Measurements from ENCODE around the gene CCDC27. TPM values are rescaled to one million over a fixed set of nuclear protein-coding genes. Genes with fewer than 3 reads are reported as not detected.
"Not testable (repeated sequence)": the region's sequence is repeated elsewhere in the genome, so short reads cannot be mapped to it uniquely, and the experiment has no call there.

CCDC27 gene
- polyA plus RNA-seq, 3 donors: not detected

DNA sequence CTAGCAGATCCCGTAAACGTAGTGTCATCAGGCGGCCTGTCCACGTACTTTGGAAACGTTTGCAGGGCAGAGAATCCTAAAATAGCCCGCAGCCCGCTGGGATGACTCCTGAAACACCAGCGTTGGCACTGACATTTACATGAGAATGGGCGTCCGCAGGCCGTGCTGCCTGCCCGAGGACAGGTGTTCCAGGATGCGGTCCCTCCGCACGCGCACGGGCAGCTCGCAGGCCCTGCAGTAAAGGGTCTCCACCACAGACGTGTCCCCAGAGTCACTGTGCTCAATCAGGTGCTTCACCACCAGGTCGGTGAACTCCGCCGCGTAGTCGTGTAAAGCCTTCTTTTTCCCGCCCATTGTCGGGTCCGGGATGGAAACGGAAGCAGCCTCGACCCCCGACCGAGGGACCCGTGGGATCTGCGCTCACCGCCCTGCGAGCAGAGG, 5.8 kb upstream of the CCDC27 start:
- WGBS, 3 donors: 11 to 30% (median 27%) methylated on average over 35 of the region's 35 CpGs
- no peak overlapping the region for H3K27ac ChIP-seq (ENCODE audit: low read depth, low read length)

DNA sequence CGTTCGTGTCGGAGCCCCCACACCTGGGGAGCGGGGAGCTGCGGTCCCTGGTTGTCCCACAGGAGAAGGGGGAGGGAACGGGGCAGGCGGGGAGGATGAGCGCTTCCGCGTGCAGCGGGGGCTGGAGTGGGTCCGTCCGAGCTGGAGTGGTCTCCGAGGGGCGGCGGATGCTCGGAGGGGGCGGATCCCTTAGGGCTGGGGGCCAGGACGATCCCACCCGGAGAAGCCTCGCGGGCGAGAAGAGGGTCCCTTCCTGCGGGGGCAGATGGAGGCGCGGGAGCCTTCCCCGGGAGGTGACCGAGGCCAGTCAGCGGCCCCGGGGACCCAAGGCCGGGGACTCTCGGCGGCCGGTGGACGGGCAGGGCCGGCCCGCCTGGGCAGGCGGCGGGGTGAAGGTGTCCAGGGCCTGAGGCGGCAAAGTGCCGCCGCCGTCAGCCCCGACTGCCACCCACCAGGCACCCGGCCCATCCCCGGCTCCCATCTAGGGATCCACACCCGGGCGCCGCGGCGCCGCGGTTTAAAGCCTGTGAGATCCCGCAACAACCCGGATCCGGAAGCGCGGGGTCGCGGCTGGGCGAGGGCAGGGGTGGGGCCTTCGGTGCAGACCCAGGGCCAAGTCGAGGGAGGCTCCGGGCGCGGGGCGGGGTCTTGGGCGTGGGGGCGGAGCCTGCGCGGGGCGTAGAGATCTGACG, 5.3 kb upstream of the CCDC27 start:
- 1 to 2% (median 2%) methylated on average over 60 to 73 of the region's 73 CpGs for WGBS, 3 donors
- no peak overlapping the region for H3K27ac ChIP-seq (ENCODE audit: low read depth, low read length)

DNA sequence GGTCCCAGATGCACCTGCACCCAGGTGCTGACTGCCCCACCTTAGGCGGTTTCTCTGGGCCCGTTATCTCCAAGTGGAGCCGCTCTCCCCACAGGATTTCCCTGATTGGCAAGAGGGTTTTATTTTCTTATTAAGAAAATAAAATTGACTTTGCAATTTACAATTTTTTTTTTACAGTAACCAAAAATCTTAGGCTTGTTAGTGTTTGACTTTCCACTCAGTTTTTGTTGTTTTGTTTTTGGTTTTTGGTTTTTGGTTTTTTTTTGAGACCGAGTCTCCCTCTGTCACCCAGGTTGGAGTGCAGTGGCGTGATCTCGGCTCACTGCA, 4.8 kb upstream of the CCDC27 start:
- no peak overlapping the region for H3K27ac ChIP-seq (ENCODE audit: low read depth, low read length)

DNA sequence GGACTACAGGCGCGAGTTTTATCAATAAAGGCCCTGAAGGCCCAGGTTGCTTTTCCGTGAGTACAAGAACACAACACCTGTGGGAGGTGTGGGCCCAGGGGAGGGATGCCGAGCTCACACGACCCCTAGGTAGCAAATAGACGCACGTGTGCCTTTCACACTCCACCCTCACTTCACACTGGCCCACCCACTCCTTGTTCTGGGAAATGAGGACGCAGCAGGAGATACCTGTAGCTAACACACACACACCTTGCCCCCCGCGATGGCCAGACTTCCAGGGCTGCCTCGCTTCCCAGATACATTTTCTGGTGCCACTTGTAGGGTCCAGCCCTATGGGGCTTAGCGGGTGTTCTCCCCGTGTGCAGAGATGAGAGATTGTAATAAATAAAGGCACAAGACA, 4.3 kb upstream of the CCDC27 start:
- H3K27ac ChIP-seq (ENCODE audit: low read depth, low read length): no peak overlapping the region
- WGBS, 3 donors: 65 to 84% (median 79%) methylated on average over 13 of the region's 13 CpGs

More for the DNA sequence above, 4.8 kb upstream of the CCDC27 start:
- WGBS, 3 donors: 38 to 42% (median 42%) methylated on average over 6 of the region's 6 CpGs

DNA sequence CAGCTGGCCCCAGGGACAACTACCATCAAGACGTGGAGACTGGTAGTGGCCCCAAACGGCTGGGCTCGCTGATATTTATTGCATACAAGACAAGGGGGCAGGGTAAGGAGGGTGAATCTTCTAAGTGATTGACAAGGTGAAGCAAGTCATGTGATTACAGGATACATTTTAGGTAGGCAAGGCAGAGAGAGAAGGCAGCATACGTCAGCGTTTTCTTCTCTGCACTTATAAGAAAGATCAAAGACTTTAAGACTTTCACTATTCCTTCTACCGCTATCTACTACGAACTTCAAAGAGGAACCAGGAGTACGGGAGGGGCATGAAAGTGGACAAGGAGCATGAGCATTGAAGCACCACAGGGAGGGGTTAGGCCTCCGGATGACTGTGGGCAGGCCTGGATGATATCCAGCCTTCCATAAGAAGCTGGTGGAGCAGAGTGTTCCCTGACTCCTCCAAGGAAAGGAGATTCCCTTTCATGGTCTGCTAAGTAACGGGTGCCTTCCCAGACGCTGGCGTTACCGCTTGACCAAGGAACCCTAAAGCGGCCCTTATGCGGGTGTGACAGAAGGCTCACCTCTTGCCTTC, 3.8 kb upstream of the CCDC27 start:
- H3K27ac ChIP-seq (ENCODE audit: low read depth, low read length): not testable (repeated sequence)
- 78 to 87% (median 81%) methylated on average over 15 of the region's 15 CpGs for WGBS, 3 donors

DNA sequence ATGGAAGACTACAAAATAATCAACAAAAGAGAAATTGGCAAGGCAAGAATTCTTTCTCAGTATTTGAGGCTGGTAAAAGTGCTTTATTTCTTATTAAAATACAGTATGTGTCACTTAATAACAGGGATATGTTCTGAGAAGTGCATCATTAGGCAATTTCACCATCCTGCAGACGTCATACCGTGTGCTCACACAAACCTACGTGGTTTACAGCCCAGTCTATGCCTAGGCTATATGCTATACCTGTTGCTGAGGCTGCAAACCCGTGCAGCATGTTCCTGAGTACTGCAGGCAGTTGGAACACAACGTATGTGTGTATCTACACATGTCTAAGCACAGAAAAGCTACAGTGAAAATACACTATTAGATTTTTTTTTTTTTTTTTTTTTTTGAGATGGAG, 2.7 kb upstream of the CCDC27 start:
- H3K27ac ChIP-seq (ENCODE audit: low read depth, low read length): no peak overlapping the region
- 59 to 70% (median 68%) methylated on average over 5 of the region's 5 CpGs for WGBS, 3 donors

DNA sequence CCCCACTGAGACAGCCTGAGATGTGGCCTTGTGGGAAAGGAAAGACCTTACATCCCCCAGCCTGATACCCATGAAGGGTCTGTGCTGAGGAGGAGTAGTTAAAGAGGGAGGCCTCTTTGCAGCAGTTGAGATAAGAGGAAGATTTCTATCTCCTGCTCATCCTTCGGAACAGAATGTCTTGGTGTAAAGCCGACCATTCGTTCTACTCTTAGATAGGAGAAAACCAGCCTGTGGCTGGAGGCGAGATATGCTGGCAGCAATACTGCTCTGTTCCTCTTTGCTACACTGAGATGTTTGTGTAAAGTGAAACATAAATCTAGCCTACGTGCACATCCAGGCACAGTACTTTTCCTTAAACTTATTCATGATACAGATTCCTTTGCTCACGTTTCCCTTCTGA, 1.5 kb upstream of the CCDC27 start:
- WGBS, 3 donors: 56 to 59% (median 57%) methylated on average over 6 of the region's 6 CpGs
- H3K27ac ChIP-seq (ENCODE audit: low read depth, low read length): no peak overlapping the region

DNA sequence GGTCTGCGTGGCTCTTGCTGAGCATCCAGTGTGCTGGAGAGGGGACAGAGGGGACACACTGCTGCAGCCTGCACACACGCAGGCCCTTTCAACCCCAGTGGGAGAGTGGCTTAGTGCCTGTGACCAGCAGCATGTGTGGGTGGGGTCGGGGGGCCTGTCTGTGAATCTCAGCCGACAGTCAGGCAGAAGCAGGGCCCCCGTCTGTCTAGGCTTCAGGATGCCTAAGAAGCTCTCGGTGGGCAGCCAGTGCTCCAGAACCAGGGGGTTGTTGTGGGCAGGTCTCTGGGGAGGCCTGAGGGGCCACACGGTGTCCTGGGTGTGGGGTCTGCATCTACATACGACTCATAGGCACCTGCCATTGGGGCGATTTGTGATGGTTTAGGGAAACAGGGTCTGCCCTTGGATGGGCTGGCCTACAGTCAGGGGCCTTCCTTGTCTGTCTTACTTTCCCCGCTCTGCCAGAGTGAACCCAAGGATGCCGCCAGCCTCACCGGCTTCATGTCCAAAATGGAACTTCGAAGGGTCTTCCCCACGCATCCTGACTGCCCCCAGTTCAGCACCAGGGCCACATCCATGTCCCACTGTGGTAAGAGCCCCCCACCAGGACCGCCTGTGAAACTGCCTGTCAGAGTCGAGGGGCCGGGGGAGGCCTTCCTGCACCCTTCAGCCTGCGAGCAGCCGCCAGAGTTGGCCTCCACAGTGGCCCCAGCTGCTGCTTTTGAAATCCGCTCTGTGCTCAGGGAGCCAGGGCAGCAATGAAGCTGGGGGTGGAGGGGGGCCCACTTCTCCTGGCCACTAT, 1.6 kb downstream of the CCDC27 start:
- 83 to 85% (median 84%) methylated on average over 20 of the region's 20 CpGs for WGBS, 3 donors
- no peak overlapping the region for H3K27ac ChIP-seq (ENCODE audit: low read depth, low read length)

DNA sequence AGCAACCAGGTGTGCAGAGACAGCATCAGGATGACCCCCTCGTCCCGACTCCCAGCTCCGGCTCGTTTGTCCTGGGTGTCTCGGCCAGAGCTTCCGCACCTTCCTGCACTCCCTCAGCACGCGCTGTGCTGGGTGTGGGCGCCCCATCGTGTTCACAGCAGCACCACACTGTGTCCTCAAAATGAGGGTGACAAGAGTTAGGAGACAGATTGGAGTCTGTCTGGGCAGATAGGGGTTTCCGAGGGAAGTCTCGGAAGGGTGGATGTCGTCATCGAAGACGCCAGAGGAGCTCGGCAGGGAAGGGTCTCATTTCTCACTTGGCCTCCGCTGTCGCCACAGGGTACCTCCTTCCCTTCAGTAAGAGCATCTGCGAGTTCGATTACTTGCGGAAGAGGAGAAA, 4.1 kb downstream of the CCDC27 start:
- WGBS, 3 donors: 79 to 82% (median 79%) methylated on average over 21 of the region's 21 CpGs
- no peak overlapping the region for H3K27ac ChIP-seq (ENCODE audit: low read depth, low read length)

DNA sequence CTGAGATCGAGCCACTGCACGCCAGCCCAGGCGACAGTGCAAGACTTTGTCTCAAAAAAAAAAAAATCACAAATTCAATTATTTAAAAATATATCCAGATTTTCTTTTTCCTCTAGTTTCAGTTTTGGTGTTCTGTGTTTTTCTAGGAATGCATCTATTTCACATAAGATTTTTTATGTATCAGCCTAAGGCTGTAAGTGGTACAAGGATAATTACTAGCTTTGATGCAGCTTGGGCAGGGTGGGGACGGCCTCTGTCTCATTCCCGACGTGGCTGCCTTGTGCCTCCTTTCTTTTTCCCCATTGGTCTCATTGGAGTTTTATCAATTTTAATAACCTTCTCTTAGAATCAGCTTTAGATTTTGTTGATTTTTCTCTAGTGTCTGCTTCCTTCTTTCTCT, 6.9 kb downstream of the CCDC27 start:
- WGBS, 3 donors: 80 to 87% (median 86%) methylated on average over 6 of the region's 6 CpGs
- H3K27ac ChIP-seq (ENCODE audit: low read depth, low read length): no peak overlapping the region

DNA sequence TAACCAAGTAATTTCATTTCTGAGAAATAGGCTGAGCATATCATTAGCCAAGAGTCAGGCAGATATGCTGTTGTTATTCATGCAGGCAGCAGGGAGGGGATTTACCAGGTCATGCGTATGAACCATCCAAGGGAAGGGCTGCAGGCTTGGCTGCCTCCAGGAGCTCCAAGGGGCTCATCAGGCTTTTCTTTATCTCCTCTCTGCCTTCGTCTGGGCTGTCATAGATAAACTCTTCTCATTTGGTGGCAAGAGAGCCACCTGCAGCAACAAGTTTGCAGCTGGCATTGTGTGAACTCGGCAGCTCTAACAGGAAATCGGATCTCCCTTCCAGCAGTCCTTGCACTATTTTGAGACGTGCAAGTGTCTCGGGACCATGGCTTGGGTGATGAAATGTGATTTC, 7.5 kb downstream of the CCDC27 start:
- 52 to 71% (median 61%) methylated on average over 6 of the region's 6 CpGs for WGBS, 3 donors
- no peak overlapping the region for H3K27ac ChIP-seq (ENCODE audit: low read depth, low read length)

DNA sequence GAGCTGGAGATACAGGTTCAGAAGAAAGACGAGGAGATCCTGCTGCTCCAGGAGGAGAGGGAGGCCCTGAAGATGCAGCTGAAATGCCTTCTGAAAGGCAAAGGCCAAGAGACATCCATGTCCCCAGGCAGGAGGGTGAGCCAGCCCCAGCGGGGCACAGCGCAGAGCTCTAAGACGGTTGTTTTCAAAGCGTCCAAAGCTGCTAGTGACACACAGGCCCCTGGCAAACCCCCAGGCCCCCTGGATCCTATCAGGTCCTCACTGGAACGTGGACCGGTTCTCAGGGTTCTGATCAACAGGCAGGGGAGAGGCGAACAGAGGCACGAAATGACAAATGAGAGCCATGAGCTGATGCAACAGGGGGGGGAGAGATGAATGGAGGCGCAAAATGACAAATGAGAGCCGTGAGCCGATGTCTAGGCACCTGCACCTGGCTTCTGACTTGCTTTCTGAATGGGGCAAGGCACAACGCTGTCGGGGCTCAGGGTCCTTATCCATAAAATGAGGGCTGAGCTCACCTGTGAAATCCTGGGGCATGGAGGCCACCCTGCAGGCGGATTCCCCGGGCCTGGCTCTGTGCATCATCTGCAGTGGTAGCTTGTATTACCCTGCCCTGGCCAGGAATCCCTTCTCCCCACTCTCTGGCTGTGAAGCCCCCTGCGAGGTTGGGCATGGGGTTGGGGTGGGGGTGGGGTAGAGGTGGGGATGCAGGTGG, 9.2 kb downstream of the CCDC27 start:
- 72 to 84% (median 84%) methylated on average over 17 of the region's 17 CpGs for WGBS, 3 donors
- no peak overlapping the region for H3K27ac ChIP-seq (ENCODE audit: low read depth, low read length)

DNA sequence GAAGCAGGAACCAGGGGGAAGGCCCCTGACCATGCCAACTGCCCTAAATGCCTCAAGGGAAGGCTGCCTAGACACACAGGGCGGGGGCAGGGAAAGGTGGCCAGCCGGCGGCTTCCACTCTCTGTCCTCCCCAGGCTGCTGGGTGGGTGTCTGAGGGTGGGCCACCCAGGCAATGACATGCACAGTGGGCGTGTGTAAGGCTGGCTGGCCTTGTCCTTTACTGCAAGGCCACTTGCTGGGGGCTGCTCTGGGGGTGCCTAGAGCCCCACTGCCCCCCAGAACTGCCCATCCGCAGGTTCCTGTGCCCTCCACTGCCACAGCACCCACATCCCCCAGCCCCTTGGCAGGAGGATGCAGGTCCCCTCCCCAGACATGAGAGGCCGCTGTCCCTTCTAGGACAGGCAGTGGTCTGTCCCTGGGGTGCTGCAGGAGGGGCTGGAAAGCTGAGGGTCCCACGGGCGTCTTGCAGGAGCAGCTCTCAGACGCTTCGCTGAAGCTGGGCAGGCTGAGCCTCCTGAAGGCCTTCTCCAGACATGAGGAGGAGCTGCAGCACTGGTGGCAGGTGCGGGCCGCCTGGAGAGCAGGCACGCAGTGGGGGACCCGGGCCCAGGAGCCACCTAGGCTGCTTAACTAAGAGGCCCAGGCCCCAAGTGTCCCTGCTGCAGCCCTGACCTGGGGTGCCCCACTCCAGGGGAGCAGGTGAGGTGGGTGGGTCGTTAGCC, 10.1 kb downstream of the CCDC27 start:
- WGBS, 3 donors: 72 to 84% (median 81%) methylated on average over 15 of the region's 15 CpGs
- no peak overlapping the region for H3K27ac ChIP-seq (ENCODE audit: low read depth, low read length)

DNA sequence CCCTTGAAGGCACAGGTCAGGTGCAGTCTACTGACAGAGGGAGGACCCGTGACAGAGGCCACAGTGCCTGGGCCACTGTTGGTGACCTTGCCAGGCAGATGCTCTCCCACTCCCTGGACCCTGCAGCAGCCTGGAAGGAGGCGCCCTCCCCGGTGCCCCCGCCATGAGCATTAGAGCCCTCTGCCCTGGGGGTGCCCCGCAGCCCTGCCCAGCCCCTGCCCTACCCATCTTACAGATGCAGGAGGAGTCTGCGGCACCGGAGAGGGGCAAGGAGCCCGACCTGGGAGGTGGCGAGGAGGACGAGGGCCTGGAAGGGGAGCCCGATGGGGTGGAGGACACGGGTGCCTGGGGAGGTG, 10.6 kb downstream of the CCDC27 start:
- WGBS, 3 donors: 79 to 85% (median 81%) methylated on average over 12 of the region's 12 CpGs

DNA sequence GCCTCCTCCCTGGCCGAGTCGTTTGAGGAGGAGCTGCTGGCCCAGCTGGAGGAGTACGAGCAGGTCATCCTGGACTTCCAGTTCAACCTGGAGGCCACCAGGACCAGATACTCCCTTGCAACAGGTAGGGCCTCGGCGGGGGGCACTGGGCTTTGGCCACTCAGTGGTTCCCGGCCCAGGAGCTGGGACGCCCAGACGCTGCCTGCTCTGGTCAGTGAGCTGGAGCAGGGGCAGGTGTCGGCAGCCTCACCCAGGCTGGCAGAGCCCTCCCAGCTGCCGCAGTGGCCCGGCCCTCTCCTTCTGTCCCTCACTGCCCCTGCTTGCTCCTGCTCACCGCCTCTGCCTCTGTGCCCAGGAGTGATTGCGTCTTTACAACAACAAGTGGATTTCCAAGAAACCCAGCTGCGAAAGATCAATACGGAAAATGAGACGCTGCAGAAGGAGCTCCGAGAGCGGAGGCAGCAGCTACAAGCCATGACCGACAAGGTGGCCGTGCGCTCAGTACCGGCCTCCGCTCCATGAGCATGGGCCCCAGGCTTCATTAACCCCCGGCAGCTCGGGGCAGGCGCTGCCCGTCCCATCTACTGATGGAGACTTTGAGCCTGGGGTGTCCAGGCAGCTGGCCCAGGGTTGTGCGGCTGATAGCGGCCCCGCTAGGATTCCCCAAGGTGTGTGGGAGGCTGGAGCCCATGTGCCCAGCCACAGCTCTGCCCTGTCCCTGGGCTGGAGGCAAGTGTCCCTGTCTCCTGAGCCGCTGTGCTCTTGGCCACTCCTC, 11.3 kb downstream of the CCDC27 start:
- WGBS, 3 donors: 50 to 80% (median 80%) methylated on average over 31 of the region's 31 CpGs

More for the DNA sequence above, 10.6 kb downstream of the CCDC27 start:
- no peak overlapping the region for H3K27ac ChIP-seq (ENCODE audit: low read depth, low read length)

DNA sequence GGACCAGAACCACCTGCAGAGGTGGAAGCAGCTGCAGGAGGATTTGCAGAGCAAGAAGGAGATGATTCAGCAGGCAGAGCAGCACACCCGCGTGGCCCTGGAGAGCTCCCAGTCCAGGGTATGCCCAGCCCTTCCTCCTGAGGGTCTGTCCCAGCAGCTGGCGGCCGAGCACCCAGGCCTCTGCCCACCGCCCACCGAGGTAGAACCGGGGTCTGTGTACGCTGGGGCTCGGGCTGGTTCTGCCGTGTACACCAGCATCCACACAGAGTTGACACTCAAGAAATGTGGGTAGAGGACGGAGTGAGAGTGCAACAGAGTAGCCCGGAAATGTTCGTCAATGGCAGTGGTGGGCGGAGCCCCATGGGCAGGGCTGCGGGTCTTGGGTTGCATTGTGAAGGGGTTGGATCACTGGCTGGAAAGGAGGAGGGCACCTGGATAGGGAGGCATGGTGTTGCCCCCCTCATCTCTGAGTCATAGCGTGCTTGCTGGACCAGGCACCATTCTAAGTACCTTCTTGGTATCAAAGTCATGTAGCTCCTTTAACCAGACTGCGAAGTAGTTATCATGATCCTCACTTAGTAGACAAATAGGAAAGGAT, 15.2 kb downstream of the CCDC27 start:
- H3K27ac ChIP-seq (ENCODE audit: low read depth, low read length): no peak overlapping the region
- 89 to 92% (median 90%) methylated on average over 15 to 17 of the region's 17 CpGs for WGBS, 3 donors

More for the DNA sequence above, 11.3 kb downstream of the CCDC27 start:
- H3K27ac ChIP-seq (ENCODE audit: low read depth, low read length): no peak overlapping the region

DNA sequence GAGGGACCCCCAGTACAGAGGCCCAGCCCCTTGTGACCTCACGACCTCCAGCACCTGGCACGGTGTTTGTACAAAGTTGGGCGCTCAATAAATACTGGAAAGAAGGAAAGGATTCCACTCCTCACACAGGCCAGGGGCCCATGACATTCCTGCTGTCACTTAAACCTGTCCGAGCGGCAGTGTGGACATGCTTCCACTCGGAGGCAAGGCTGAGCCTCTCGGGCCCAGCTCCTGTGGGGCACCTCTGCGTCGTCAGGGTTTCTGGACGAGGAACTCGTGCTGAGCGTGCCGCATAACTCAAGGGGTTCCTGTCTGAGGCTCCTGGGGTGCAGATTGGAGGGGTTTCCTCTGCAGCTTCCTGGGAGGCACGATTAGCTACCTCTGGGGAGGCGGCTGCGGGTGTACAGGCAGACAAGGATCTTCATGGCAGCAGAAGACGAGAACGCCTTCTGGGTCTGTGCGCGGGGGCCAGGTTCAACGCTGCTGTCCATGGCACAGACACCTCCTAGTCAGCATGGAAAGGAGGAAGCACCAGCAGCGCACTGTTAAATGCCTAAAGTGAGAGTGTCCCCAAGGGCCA, 16.7 kb downstream of the CCDC27 start:
- H3K27ac ChIP-seq (ENCODE audit: low read depth, low read length): no peak overlapping the region
- 80 to 92% (median 82%) methylated on average over 22 of the region's 22 CpGs for WGBS, 3 donors

All from adipose tissue (tissue), 3 donors.